Measurements from ENCODE around the gene HSPA9.

Gene HSPA9

DNA sequence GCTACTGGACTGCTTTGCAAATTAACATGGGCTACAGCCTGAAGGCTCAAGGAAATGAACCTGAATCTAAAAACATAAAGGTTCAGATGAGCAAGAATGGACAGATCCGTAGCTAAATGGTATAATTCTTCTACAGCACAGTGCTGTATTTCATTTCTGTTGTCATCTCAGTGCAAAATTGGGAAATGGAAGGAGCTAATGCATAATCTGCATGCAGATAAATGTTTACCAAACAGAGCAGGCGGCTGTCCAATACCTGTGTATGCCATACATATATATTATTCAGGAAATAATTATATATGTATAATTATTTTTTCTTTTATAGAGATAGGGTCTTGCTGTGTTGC is 4.3 kb upstream of the HSPA9 start:
- TF ChIP-seq, protein P1, sequence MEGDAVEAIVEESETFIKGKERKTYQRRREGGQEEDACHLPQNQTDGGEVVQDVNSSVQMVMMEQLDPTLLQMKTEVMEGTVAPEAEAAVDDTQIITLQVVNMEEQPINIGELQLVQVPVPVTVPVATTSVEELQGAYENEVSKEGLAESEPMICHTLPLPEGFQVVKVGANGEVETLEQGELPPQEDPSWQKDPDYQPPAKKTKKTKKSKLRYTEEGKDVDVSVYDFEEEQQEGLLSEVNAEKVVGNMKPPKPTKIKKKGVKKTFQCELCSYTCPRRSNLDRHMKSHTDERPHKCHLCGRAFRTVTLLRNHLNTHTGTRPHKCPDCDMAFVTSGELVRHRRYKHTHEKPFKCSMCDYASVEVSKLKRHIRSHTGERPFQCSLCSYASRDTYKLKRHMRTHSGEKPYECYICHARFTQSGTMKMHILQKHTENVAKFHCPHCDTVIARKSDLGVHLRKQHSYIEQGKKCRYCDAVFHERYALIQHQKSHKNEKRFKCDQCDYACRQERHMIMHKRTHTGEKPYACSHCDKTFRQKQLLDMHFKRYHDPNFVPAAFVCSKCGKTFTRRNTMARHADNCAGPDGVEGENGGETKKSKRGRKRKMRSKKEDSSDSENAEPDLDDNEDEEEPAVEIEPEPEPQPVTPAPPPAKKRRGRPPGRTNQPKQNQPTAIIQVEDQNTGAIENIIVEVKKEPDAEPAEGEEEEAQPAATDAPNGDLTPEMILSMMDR (IDR thresholded peaks at IDR 0.05; ENCODE audit: low read depth, low read length): no peak
- DNase-seq (ENCODE audit: extremely low read depth, low read depth): no peak

DNA sequence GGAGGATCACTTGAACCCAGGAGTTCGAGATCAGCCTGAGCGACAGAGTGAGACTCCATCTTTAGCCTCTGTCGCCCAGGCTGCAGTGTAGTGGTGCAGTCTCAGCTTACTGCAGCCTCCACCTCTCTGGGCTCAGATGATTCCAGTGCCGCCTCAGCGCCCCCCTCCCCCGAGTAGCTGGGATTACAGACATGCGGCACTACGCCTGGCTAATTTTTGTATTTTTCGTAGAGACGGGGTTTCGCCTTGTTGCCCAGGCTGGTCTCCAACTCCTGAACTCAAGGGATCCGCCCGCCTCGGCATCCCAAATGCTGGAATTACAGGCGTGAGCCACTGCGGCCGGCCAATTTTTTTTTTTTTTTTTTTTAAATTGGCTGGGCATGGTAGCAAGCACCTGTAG is 2.3 kb upstream of the HSPA9 start:
- DNase-seq (ENCODE audit: extremely low read depth, low read depth): no peak
- TF ChIP-seq, protein P1 (IDR thresholded peaks at IDR 0.05; ENCODE audit: low read depth, low read length): no peak

DNA sequence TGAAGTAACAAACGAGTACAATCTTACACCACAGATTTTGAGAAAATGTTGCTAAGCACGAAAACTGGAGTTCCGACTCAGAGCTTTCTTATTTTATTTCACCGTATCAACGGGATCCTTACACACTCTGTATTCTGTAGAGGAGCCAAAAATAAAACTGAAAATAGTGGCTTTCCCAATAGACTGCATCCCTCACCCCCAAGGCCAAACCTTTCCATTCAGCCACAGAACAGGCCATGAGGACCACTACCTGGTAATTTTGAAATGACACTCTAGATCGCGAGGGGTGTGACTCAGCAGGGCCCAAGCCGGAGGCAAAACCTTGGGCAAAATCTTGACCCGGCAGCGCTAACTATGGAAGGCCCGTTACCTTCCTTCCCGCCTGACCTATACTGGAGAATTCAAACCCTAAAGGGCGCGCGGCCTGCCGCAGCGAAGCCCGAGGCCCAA is 432 bp downstream of the HSPA9 start:
- no peak for DNase-seq (ENCODE audit: extremely low read depth, low read depth)
- TF ChIP-seq, protein P1 (IDR thresholded peaks at IDR 0.05; ENCODE audit: low read depth, low read length): no peak

DNA sequence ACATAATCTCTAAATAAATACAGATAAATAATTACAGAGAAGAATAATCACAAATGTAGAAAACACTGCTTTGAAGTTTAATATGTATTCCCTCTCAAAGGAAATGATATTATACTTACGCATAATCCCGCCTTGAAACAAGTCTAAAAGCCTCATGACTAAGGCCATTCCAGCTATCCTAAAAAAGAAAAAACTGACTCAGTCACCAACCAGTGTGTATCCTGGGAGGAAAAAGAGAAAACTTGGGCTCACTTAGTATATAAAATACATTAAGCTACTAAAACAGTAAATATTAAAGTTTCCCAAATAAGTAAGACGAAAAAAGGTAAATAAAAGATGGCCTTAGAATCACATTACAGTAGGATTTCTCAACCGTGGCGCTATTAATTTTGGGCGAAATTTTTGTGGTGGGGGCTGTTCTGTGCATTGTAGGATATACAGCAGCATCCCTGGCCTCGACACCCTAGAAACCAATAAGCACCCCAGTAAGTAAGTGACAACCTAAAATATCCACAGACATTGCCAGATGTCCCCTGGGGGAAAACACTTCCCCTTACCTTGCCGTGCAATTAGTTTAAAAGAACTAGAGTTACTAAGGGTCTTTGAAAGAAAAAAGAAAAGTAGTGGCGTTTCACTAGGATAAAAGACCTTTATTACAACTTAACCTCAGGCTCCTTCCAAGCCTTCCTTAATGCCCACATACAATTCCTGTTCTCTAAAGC is 1.1 kb downstream of the HSPA9 start:
- no peak for DNase-seq (ENCODE audit: extremely low read depth, low read depth)
- TF ChIP-seq, protein P1 (IDR thresholded peaks at IDR 0.05; ENCODE audit: low read depth, low read length): no peak

DNA sequence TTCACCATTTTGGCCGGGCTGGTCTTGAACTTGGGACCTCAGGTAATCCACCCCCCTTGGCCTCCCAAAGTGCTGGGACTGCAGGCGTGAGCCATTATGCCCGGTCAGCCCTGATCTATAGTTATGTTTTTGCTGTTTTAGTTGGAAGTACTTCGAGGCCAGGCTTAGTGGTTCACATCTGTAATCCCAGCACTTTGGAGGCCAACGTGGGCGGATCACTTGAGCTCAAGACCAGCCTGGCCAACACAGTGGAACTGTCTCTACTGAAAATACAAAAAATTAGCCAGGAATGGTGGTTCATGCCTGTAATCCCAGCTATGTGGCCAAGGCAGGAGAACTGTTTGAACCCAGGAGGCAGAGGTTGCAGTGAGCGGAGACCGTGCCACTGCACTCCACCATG is 2.0 kb downstream of the HSPA9 start:
- DNase-seq (ENCODE audit: extremely low read depth, low read depth): no peak
- TF ChIP-seq, protein P1 (IDR thresholded peaks at IDR 0.05; ENCODE audit: low read depth, low read length): no peak

DNA sequence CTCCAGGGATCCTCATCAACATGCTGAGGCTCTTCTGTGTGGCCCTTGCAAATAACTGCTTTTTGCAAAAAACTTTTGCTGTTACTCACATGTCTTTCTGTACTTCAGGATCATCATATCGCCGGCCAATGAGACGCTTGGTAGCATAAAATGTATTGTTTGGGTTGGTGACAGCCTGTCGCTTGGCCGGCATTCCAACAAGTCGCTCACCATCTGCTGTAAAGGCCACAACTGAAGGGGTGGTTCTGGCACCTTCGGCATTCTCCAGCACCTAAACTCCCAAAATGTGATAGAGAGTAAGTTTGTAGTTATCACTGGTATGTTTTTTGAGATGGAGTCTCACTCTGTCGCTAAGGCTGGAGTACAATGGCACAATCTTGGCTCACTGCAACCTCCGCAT is 4.3 kb downstream of the HSPA9 start:
- TF ChIP-seq, protein P1 (IDR thresholded peaks at IDR 0.05; ENCODE audit: low read depth, low read length): no peak
- DNase-seq (ENCODE audit: extremely low read depth, low read depth): no peak

DNA sequence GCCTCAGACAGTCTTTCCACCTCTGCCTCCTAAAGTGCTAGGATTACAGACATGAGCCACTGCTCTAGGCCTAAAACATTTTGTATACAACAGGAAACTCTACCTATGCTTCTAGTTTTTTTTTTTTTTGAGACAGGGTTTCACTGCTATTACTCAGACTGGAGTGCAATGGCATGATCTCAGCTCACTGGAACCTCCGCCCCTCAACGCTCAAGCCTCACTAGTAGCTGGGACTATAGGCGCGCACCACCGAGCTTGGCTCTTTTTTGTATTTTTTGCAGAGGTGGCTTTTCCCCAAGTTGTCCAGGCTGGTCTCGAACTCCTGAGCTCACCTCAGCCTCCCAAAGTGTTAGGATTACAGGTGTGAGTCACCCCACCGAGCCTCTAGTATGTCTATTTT is 5.4 kb downstream of the HSPA9 start:
- TF ChIP-seq, protein P1 (IDR thresholded peaks at IDR 0.05; ENCODE audit: low read depth, low read length): no peak
- DNase-seq (ENCODE audit: extremely low read depth, low read depth): no peak

Data from AG09319 (cell line).